NCI-H2227 treated with DMSO at 0.1 percent for 48 hours (cell line): ENCODE results near the gene GGACT.
"Not testable (repeated sequence)": the region's sequence is repeated elsewhere in the genome, so short reads cannot be mapped to it uniquely, and the experiment has no call there.

Experiments
- DNase-seq: peaks from one replicate; lab custom pipeline; 2025; lab: John Stamatoyannopoulos, UW

The GGACT gene

GRCh38 chr13:100588331-100589177 lies at the start of gene GGACT:
GGACT (minus strand) TSS chr13:100588789; CDS start chr13:100532591, 56,198 bp downstream.
- DNase-seq = peak; percentile 29

GRCh38 chr13:100637796-100638195 lies 49.2 kb upstream of the GGACT start:
- peak; percentile 75 for DNase-seq

- DNase-seq = no peak
Observed at GRCh38 chr13:100637380-100637779, 48.8 kb upstream of the GGACT start.

- DNase-seq = peak; percentile 90
Observed at GRCh38 chr13:100636441-100636840, 47.9 kb upstream of the GGACT start.

- DNase-seq = peak; percentile 90
Observed at GRCh38 chr13:100636004-100636403, 47.4 kb upstream of the GGACT start.

GRCh38 chr13:100634696-100635095 lies 46.1 kb upstream of the GGACT start:
- peak; percentile 48 for DNase-seq

- no peak for DNase-seq
Observed at GRCh38 chr13:100633461-100633860, 44.9 kb upstream of the GGACT start.

GRCh38 chr13:100630555-100630954 lies 42.0 kb upstream of the GGACT start:
- DNase-seq = peak; percentile 90

- no peak for DNase-seq
Observed at GRCh38 chr13:100627120-100627519, 38.5 kb upstream of the GGACT start.

GRCh38 chr13:100625447-100625846 lies 36.9 kb upstream of the GGACT start:
- no peak for DNase-seq

GRCh38 chr13:100620792-100621191 lies 32.2 kb upstream of the GGACT start:
- no peak for DNase-seq

- DNase-seq = no peak
Observed at GRCh38 chr13:100619940-100620339, 31.4 kb upstream of the GGACT start.

GRCh38 chr13:100618897-100619296 lies 30.3 kb upstream of the GGACT start:
- not testable (repeated sequence) for DNase-seq

- no peak for DNase-seq
Observed at GRCh38 chr13:100613031-100613430, 24.4 kb upstream of the GGACT start.

GRCh38 chr13:100611678-100612492 lies 23.3 kb upstream of the GGACT start:
- no peak for DNase-seq

GRCh38 chr13:100610391-100611347 lies 22.1 kb upstream of the GGACT start:
- no peak for DNase-seq

- no peak for DNase-seq
Observed at GRCh38 chr13:100608906-100609305, 20.3 kb upstream of the GGACT start.

GRCh38 chr13:100608489-100608888 lies 19.9 kb upstream of the GGACT start:
- DNase-seq = no peak

GRCh38 chr13:100604918-100605710 lies 16.5 kb upstream of the GGACT start:
- no peak for DNase-seq

GRCh38 chr13:100602493-100603111 lies 14.0 kb upstream of the GGACT start:
- DNase-seq = no peak

- DNase-seq = no peak
Observed at GRCh38 chr13:100601716-100602115, 13.1 kb upstream of the GGACT start.
